CD4-positive, alpha-beta T cell treated with Interleukin-4 for 1 hour (primary cell): Measurements from ENCODE around the gene AGRN.
"Not testable (repeated sequence)": the region's sequence is repeated elsewhere in the genome, so short reads cannot be mapped to it uniquely, and the experiment has no call there.

Source experiments
- DNase-seq, 2 donors: peaks; one replicate each; pipeline ENCODE4 v3.0.0-alpha.2; 2020 to 2022

Gene AGRN

DNA sequence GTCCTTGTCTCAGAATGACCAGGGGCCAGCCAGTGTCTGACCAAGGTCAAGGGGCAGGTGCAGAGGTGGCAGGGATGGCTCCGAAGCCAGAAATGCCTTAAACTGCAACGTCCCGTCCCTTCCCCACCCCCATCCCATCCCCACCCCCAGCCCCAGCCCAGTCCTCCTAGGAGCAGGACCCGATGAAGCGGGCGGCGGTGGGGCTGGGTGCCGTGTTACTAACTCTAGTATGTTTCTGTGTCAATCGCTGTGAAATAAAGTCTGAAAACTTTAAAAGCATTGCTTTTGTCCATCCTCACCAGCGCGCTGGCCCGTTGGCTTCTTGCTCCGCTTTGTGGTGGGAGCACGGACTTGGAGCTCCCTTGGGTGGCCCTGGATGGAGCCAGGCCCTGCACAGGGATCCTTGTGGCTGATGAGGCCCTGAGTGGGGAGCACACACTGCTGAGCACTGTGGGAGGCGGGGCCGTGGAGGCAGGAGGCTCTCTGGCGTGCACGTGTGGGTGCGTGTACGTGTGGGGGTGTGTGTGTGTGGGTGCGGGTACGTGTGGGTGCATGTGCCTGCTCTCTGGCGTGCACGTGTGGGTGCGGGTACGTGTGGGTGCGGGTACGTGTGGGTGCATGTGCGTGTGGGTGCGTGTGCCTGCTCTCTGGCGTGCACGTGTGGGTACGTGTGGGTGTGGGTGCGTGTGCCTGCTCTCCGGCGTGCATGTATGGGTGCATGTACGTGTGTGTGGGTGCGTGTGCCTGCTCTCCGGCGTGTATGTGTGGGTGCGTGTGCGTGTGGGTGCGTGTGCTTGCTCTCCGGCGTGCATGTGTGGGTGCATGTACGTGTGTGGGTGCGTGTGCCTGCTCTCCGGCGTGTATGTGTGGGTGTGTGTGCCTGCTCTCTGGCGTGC lies 36.2 kb downstream of the AGRN start:
- DNase-seq: no peak

DNA sequence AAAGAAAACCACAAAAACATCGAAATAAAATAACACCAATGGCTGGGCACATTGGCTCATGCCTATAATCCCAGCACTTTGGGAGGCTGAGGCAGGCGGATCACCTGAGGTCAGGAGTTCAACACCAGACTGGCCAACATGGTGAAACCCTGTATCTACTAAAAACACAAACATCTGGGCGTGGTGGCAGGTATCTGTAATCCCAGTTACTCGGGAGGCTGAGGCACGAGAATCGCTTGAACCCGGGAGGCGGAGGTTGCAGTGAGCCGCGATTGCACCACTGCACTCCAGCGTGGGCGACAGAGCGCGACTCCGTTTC lies 37.8 kb downstream of the AGRN start:
- not testable (repeated sequence) for DNase-seq

DNA sequence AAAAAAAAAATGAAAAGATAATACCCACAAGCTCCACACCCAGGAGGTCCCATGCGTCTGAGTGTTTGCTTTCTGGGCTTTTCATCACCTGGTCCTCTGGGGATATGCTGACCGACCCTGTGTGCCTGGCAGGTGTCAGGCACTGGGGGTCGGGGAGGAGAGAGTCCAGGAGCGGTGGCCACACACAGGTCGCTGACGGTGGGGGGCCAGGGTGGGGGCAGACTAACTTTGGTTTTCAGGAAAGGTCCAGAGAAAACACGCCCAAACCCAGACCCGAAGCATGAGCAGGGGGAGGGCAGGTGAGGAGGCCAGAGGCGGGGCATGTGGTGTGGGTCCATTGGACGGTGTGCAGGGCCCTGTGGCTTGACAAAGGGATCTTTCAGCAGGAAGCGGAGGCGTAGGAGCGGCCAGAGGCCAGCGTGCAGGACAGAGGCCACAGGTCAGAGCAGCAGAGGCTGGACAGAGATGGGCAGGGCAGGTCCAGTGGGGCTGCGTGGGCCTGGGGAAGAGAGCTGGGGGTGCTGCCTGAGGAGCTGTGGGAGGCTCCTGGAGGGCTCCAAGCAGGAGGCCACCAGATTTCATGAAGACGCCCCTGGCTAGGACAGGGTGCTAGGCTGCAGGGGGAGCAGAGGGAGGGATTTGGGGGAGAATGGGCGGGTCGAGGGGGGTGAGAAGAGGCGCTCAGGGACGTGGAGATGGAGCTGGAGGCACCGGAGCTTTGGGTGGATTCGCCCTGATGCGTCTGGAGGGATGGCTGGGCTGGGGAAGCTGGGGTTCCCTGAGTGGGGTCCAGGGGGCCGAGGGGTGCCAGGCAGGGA lies 38.4 kb downstream of the AGRN start:
- no peak for DNase-seq

DNA sequence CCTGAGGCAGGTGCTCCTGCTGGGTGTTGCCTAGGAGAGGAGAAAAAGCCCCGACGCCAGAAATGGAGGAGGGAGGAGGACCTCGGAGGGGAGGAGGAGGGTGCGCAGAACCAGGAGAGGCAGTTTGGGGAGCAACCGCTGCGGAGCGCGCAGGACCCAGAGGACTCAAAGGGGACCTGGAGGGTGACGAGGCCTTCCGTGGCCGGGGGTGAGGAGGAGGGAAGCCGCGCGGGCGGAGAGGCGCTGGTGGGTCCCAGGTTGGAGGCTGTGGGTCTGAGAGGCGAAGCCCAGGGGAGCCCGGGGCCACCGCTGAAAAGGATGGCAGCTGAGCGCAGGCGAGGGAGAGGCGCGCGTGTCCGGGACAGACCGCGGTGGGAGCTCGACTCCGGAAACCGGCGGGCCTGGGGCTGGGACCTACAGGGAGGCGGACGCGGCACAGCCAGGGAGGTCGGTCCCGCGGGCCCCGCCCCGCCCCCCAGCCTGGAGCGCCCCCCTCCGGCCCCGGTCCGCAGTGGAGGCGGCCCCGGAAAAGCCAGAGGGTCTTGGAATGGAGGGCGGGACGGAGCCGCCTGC lies 39.1 kb downstream of the AGRN start:
- DNase-seq: peak in 1 of 2 donors; percentile 23

DNA sequence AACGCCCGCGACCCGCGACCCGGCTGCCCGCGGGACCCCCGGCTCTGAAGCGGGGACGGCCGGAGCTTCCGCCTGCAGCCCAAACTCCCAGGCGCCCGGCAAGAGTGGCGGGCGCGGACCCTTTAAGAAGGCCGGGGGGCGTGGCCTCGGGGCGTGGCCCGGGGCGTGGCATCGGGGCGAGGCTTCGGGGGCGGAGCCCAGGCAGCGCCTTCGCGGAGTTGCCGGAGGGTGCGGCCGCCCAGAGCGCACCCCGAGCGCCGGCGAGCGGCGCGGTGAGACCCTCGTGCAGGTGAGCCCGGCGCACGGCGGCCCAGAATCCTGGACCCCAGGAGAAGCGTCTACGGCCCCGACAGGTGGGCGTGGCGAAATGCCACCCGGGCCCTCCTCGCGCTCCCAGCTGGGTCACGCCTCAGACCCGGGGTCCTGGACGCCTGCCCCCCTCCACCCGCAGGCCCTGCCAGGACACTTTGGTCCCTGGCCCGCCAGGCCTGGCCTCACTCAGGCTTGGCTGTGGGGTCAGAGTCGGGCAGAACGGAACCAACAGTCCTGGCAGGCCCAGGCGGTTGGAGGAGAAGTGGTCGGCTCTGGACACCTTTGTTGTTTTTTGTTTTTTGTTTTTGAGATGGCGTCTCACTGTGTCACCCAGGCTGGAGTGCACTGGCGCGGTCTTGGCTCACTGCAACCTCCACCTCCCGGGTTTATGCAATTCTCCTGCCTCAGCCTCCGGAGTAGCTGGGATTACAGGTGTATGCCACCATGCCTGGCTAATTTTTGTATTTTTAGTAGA lies 39.8 kb downstream of the AGRN start:
- DNase-seq: peak; percentile 90 to 91

DNA sequence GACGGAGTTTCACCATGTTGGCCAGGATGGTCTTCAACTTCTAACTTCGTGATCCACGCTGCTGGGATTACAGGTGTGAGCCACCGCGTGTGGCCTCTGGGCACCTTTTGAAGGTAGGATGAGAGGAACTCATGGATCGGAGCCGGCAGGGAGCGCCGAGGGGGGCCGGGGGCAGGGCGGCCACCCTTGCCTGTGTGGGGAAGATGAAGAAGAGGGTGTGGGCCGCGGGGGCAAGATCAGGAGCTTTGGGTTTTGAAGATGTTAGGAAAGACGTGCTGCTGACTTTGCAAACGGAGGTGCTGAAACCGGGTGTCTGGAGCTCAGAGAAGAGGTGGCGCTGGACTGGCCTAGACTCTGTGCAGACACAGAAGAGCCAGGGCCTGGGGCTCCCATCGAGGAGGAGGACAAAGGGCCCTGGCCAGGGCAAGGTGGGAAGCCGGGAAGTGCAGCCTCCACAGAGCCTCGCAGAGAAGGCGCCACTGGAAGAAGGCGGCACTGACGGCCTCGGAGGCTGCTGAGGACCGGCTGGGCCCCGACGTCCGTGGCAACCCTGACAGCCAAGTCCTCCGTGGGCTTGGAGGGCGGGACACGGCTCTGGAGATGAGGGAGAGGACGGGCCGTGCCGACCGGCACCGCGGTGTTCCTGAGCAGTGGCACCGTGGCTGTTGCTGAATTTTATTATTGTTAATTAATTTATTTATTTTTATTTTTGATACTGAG lies 40.5 kb downstream of the AGRN start:
- no peak for DNase-seq

DNA sequence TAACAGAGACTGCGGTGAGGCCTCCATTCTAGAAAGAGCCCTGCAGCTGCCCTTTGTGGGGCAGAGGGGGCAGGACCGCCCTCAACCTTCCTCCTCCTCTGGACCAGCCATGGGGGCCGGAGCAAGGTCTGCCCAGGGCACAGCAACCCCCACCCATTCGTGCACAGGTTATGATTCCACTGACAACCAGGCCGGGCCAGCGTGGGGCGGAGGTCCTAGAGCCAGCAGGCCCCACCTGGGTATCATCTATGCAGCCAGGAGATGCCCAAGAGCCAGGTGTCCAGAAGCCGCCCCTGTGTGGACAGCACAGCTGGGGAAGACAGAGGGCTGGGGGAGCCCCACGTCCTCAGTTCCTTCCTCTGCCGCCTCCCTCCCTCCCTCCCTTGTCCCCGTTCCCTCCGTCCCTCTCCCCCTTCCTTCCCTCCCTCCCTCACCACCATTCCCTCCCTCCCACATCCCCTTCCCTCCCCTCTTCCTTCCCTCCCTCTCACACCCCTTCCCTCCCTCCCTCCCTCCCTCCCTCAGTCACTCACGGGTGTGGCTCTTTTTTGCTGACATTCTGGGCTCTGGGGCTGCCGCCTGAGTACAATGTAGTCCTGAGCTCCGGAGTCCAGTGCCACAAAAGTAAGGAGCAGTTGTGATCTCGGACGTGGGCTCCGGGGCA lies 41.9 kb downstream of the AGRN start:
- DNase-seq: no peak

DNA sequence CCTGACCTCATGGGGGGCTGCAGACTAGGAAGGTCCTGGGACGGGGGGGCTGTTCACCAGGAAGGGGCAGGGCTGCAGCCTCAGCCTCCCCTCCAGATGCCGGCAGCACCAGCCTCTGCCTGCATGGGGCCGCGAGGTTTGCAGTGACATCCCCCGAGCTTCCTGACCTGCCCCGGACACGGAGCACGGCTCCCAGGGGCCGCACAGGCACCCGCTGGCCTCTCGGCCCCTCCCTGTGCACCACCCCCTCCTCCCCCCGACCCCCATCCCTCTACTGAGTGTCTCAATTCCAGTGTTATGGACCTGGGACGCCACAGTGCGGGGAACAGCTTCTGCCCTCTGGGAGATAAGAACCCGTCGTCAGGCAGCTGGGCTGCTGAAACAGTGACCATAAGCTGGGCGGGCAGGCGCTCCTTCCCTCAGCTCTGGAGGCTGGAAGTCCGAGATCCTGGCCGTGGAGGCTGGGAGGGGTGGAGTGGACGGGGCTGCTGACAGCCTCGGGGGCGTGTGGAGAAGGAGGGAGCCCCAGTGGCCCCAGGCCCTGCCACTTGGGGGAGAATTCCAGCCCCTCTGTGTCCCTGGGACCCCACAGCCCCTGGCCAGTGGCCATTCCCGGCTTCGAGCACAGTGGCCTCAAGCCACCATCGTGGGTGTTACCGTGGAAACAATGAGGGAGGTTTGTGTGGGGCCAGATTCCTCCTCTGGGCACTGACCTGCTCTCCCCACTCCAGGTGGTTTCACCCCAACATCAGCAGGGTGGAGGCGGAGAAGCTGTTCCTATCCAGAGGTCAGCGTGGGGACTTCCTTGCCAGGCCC lies 42.6 kb downstream of the AGRN start:
- DNase-seq: no peak

DNA sequence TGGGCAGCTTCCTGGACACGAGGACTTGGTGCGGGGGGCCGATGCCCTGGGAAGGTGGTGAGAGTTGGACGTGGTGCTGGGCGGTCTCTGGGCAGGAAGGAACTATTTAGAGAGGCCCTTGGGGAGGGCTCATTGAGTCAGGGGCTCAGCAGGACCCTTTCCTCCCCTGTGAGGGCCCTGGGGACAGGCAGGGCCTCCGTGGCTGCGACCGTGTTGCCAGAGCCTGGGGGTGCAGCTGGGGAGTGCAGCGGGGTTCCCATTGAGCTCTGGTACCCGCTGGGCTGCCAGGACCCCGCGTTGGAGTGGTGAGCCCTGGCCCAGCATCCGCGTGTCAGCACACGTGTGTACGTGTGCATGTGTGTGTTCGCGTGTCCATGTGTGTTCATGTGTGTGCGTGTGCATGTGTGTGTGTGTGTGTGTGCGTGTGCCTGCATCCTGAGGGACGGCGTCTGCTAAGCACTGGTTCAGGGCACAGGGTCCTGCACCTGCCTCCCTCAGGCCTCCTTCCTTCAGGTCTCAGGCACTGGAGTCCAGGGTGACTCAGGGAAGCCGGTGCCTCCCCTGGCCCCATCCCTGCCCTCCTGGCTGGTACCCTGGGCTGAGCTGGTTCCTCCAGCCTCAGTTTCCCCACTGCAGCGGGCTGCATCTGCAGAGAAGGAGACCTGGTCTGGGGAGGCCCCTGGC lies 43.5 kb downstream of the AGRN start:
- no peak for DNase-seq

DNA sequence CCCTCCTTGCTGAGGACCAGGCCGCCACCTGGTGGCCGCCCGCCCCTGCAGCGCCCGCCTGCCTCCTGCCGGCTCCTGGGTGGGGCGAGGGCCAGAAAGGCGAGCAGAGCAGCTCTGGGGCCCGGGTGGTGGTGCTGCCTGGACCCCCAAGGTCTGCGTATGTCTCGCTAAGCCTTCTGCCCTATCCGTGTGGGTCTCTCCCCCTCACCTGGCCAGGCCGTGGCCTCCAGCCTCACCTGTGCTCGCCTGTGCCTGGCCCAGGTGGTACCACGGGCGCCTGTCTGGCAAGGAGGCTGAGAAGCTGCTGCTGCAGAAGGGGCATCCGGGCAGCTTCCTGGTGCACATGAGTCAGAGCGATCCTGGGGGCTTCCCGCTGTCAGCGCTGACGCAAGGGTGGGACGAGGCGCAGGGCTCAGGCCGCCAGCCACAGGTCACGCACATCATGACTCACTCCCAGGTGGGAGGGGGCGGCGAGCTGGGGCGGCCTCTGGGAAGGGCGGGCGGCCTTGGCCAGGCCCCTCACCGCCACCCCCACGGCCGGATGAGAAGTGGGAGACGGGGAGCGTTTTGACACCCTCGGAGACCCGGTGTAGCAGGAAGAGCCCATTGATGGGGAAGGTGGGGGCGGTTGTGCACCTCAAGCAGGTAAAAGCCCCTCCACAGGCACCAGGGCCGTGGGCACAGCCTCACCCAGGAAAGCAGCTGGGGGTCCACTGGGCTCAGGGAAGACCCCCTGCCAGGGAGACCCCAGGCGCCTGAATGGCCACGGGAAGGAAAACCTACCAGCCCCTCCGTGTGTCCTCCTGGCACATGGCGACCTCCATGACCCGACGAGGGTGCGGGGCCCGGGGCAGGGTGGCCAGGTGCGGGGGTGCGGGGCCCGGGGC lies 44.3 kb downstream of the AGRN start:
- DNase-seq: peak; percentile 74 to 85

DNA sequence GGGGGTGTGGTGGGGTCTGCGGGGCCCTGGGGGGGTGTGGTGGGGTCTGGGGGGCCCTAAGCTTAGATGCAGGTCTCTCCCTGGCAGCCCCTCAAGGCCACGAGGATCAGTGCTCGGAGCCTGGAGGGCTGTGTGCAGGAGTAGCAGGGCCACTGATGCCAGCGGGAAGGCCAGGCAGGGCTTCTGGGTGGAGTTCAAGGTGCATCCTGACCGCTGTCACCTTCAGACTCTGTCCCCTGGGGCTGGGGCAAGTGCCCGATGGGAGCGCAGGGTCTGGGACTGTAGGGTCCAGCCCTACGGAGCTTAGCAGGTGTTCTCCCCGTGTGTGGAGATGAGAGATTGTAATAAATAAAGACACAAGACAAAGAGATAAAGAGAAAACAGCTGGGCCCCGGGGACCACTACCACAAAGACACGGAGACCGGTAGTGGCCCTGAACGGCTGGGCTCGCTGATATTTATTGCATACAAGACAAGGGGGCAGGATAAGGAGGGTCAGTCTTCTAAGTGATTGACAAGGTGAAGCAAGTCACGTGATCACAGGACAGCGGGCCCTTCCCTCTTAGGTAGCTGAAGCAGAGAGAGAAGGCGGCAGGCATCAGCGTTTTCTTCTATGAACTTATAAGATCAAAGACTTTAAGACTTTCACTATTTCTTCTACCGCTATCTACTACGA lies 45.5 kb downstream of the AGRN start:
- no peak for DNase-seq

DNA sequence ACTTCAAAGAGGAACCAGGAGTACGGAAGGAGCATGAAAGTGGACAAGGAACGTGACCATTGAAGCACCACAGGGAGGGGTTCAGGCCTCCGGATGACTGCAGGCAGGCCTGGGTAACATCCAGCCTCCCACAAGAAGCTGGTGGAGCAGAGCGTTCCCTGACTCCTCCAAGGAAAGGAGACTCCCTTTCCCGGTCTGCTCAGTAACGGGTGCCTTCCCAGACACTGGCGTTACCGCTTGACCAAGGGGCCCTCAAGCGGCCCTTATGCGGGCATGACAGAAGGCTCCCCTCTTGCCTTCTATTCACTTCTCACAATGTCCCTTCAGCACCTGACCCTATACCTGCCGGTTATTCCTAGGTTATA lies 46.0 kb downstream of the AGRN start:
- not testable (repeated sequence) for DNase-seq

DNA sequence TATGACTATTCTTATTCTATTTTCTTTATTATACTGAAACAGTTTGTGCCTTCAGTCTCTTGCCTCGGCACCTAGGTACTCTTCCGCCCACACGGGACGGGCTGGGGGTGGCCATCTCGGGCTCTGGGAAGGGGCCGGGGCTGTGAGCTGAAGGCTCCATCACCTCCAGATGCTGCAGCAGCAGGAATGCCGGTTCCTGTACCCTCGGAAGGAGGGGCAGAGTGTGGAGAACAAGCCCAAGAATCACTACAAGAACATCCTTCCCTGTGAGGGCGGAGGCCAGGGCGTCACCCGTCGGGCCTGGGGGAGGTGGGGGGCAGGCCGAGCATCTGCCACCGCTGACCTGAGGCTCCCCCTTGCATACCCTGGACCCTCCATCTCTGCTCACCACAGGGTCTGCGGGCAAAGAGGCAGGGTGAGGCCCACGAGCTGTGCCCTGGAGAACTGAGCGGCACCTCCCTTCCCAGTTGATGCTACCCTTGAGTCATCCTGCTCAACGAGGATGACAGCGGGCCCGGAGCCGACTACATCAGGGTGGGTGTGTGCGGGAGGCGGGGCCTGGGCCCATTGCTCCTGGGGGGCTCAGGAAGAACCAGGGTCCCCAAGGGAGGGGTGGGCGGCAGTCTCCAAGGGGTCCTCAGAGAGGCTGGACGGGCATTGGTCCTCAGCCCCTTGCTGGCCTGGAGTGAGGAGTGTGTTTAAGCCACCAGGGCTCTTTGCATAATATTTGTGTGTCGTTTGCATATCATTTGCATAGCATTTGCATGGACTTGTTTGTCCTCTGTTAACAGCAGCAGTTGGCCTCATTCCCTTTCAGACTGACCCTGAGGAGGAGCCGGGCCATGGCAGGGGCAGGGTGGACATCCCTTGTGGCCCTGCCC lies 46.7 kb downstream of the AGRN start:
- no peak for DNase-seq

DNA sequence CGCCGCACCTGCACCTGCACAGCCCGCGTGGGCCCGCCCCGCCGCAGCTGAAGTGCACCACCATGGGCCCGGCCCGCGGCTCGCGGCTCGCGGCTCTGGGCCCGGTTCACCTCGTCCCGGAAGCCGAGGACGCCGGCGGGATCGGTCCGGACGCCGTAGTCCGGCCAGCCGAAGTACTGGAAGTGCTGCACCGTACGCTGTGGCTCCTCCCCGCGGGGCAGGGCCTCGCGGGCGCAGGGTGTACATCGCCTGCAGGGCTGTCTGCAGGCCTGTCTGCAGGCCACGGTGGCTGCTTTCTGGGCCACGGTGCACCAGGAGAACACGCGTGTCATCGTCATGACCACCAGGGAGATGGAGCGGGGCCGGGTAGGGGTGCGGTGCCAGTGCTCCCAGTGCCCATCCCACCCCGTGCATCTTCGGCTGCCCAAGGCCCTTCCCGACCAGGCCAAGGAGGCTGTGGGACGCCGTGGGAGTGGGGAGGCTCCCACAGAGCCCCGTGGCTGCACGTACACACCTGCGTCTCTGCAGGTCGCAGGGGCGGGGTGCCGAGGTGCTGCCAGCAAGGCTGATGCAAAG lies 47.5 kb downstream of the AGRN start:
- DNase-seq: no peak

DNA sequence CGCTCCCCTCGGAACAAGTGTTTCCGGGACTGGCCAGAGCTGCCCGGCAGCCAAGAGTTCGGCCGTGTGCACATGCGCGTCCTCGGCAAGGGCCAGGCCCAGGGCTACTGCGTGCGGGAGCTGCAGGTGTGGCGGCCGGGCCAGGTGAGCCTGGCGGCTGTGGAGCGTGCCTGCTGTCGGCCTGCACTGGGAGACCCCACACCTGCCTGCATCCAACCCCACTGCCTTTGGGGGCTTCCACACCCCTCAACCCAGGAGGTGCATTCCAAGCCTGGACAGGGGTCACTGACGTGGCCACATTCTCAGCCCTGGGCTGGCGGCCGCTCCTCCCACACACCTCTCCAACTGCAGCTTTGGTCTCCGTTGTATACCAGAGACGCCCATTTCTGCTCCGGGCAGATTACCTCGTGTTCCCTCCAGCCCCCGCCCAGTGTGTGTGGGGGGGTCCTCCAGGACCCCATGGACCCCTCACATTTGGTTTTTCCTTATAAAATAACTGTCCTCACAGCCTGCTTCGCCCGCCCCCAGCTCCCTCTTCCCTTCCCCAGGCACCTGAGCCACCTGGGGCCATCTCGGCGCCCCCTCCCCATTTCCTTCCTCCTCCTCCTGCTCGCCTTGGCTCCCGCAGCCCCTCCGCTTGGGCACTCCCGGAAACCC lies 48.1 kb downstream of the AGRN start:
- no peak for DNase-seq

DNA sequence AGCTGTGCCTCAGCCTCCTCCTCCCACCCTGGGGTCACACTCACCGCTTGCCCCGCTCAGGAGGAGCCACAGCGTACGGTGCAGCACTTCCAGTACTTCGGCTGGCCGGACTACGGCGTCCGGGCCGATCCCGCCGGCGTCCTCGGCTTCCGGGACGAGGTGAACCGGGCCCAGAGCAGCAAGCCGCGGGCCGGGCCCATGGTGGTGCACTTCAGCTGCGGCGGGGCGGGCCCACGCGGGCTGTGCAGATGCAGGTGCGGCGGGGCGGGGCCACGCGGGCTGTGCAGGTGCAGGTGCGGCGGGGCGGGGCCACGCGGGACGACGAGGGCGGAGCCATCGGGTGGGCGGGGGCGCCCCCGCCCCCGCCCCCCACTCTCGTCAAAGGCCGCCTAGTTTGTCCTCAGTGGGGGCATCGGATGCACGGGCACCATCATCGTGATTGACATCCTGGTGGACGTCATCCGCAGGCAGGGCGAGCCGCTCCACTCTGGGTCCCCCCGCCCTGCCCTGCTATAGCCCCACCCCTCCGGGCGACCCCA lies 48.7 kb downstream of the AGRN start:
- peak; percentile 71 to 75 for DNase-seq
